ENCODE measurements around the gene LCN10. TPM values are rescaled to one million over a fixed set of nuclear protein-coding genes. Genes with fewer than 3 reads are reported as not detected.
"Not testable (repeated sequence)": the region's sequence is repeated elsewhere in the genome, so short reads cannot be mapped to it uniquely, and the experiment has no call there.

The LCN10 gene
- total and polyA plus RNA-seq, 12 donors = 0.44 to 144 (median 3.1) TPM

- TF ChIP-seq CTCF (IDR thresholded peaks at IDR 0.05) = peak in 8 of 9 donors; percentile 23 to 52 (median 48)
- H3K36me3 ChIP-seq = no peaks in the 10 kb centered on the region
- intact Hi-C loops (cut with DNase I) = no loop called here
- ATAC-seq = peak in 2 of 8 donors; percentile 35
- peaks cover 0 to 12% (median 7%) of the 10 kb centered on the region in 7 donors for H3K27me3 ChIP-seq
- H3K27ac ChIP-seq = no peak overlapping the region
- peaks cover 0 to 12% (median 0%) of the 10 kb centered on the region in 11 donors for H3K9me3 ChIP-seq
- 13% methylated on average over 16 of the region's 16 CpGs for WGBS, 2 donors
- peaks cover 0 to 15% (median 4%) of the 10 kb centered on the region in 9 donors for H3K4me1 ChIP-seq
- H3K4me3 ChIP-seq = no peak overlapping the region
- DNase-seq = no peak
These were observed 27.0 kb upstream of the LCN10 start for GRCh38 chr9:136769710-136770191.

GRCh38 chr9:136766410-136767120 lies 23.8 kb upstream of the LCN10 start:
- intact Hi-C loops (cut with DNase I); H3K36me3 ChIP-seq; H3K4me3 ChIP-seq; ATAC-seq; H3K27ac ChIP-seq; H3K9me3 ChIP-seq: not testable (repeated sequence)
- peaks cover 0 to 32% (median 11%) of the 10 kb centered on the region in 7 donors for H3K27me3 ChIP-seq
- WGBS, 2 donors = 36 to 41% methylated on average over 18 of the region's 18 CpGs
- H3K4me1 ChIP-seq = peaks cover 0 to 22% (median 4%) of the 10 kb centered on the region in 9 donors
- DNase-seq = peak; percentile 49 to 50
- TF ChIP-seq CTCF (IDR thresholded peaks at IDR 0.05) = peak; percentile 8 to 59 (median 46)

GRCh38 chr9:136765745-136766409 lies 23.1 kb upstream of the LCN10 start:
- intact Hi-C loops (cut with DNase I); H3K4me3 ChIP-seq; ATAC-seq; DNase-seq; H3K36me3 ChIP-seq; H3K9me3 ChIP-seq: not testable (repeated sequence)
- 89 to 92% methylated on average over 14 of the region's 14 CpGs for WGBS, 2 donors
- Histone ChIP-seq H3K4me1 (peaks cover 0 to 27% (median 7%) of the 10 kb centered on the region in 9 donors), H3K27ac (peak overlapping the region in 3 of 10 donors; percentile 43 to 55 (median 49)), H3K27me3 (peaks cover 0 to 32% (median 11%) of the 10 kb centered on the region in 7 donors)

- Histone ChIP-seq H3K36me3 (no peaks in the 10 kb centered on the region), H3K27me3 (peaks cover 0 to 35% (median 11%) of the 10 kb centered on the region in 7 donors), H3K27ac (peak overlapping the region in 6 of 10 donors; percentile 40 to 67 (median 52)), H3K9me3 (no peaks in the 10 kb centered on the region), H3K4me1 (peaks cover 0 to 32% (median 8%) of the 10 kb centered on the region in 9 donors), H3K4me3 (no peak overlapping the region)
- TF ChIP-seq CTCF (IDR thresholded peaks at IDR 0.05) = no peak
- ATAC-seq (peak; percentile 49 to 82 (median 68)), DNase-seq (peak; percentile 46 to 48)
- 71 to 78% methylated on average over 14 of the region's 14 CpGs for WGBS, 2 donors
- intact Hi-C loops (cut with DNase I) = no loop called here
These were observed 22.3 kb upstream of the LCN10 start for GRCh38 chr9:136765041-136765440.

Data from heart right ventricle (tissue), 16 donors.